Lower leg skin (tissue), 3 donors: Measurements from ENCODE around the gene PTPRCAP.
"Not testable (repeated sequence)": the region's sequence is repeated elsewhere in the genome, so short reads cannot be mapped to it uniquely, and the experiment has no call there.

Experiments used
- CTCF ChIP-seq, 3 donors: fragments of 450-650 bp; IDR thresholded peaks; one replicate each; pipeline ENCODE4 v1.5.1; 2016; ENCODE audit warnings: antibody characterized with exemption in 3 of 3, mild to moderate bottlenecking in 3 of 3, moderate library complexity in 2 of 3
- POLR2A ChIP-seq, 2 donors: fragments of 450-650 bp; IDR thresholded peaks; one replicate each; pipeline ENCODE4 v1.6.1; 2016 to 2017; ENCODE audit warnings: antibody characterized with exemption in 2 of 2, mild to moderate bottlenecking in 1 of 2, moderate library complexity in 1 of 2

GRCh38 chr11:67477344-67478050, 40.0 kb upstream of the PTPRCAP start:
- not testable (repeated sequence) for TF ChIP-seq POLR2A, CTCF (IDR thresholded peaks at IDR 0.05)
